Loucy (cell line): Measurements from ENCODE around the gene RNLS.

Source experiments
- H2AFZ ChIP-seq: fragments of 200-600 bp; sonication (generic); 2 replicates; pipeline ENCODE4 v1.6.0; 2016; ENCODE audit warnings: antibody characterized with exemption, mild to moderate bottlenecking, low read length, moderate library complexity
- H3F3A ChIP-seq: fragments of 200-600 bp; 2 replicates; pipeline ENCODE4 v1.6.0; 2016; ENCODE audit warnings: antibody characterized with exemption, low read depth, mild to moderate bottlenecking
- H3K27me3 ChIP-seq: fragments of 200-600 bp; sonication (generic); 2 replicates; pipeline ENCODE4 v1.6.1; 2014; ENCODE audit warnings: low read length, mild to moderate bottlenecking; ENCODE audit not compliant: insufficient read depth, poor library complexity, severe bottlenecking
- H3K36me3 ChIP-seq: fragments of 200-600 bp; sonication (generic); 2 replicates; pipeline ENCODE4 v1.6.1; 2016; ENCODE audit warnings: low read length; ENCODE audit not compliant: insufficient read depth
- H3K4me1 ChIP-seq: fragments of 200-600 bp; sonication (generic); 2 replicates; pipeline ENCODE4 v1.5.1; 2014; ENCODE audit warnings: low read length, mild to moderate bottlenecking; ENCODE audit not compliant: insufficient read depth, poor library complexity, severe bottlenecking
- H3K4me2 ChIP-seq: fragments of 200-600 bp; sonication (generic); 2 replicates; pipeline ENCODE4 v1.6.0; 2014; ENCODE audit warnings: antibody characterized with exemption, low read length, low read depth, mild to moderate bottlenecking; ENCODE audit not compliant: poor library complexity, severe bottlenecking
- H3K4me3 ChIP-seq: fragments of 200-600 bp; sonication (generic); 2 replicates; pipeline ENCODE4 v1.5.1; 2014; ENCODE audit warnings: low read length, mild to moderate bottlenecking, mixed read lengths; ENCODE audit not compliant: poor library complexity, severe bottlenecking
- H3K79me2 ChIP-seq: fragments of 200-600 bp; sonication (generic); 2 replicates; pipeline ENCODE4 v1.6.1; 2014; ENCODE audit warnings: low read length; ENCODE audit not compliant: insufficient read depth
- H3K9ac ChIP-seq: fragments of 200-600 bp; sonication (generic); 2 replicates; pipeline ENCODE4 v1.6.0; 2014; ENCODE audit warnings: mild to moderate bottlenecking, low read depth, low read length, moderate library complexity; ENCODE audit not compliant: poor library complexity, severe bottlenecking
- H3K9me2 ChIP-seq: fragments of 200-600 bp; sonication (generic); replicated peaks from 2 replicates; pipeline ENCODE4 v1.6.1; 2016; ENCODE audit warnings: low read depth, low read length, mixed read lengths
- H3K9me3 ChIP-seq: fragments of 200-600 bp; sonication (generic); 2 replicates; pipeline ENCODE4 v1.6.1; 2014; ENCODE audit warnings: mild to moderate bottlenecking, antibody characterized with exemption, low read length, low read depth; ENCODE audit not compliant: insufficient read depth
- H4K20me1 ChIP-seq: fragments of 200-600 bp; sonication (generic); 2 replicates; pipeline ENCODE4 v1.6.0; 2014; ENCODE audit warnings: antibody characterized with exemption, low read length, mild to moderate bottlenecking; ENCODE audit not compliant: insufficient read depth, poor library complexity, severe bottlenecking
- CTCF ChIP-seq: fragments of 200-600 bp; sonication (generic); conservative IDR thresholded peaks from 2 replicates; pipeline ENCODE4 v1.5.1; 2014; ENCODE audit warnings: mild to moderate bottlenecking, antibody characterized with exemption, low read length
- EZH2phosphoT487 ChIP-seq: fragments of 200-600 bp; IDR thresholded peaks from 2 replicates; pipeline ENCODE4 v1.6.1; 2018; ENCODE audit warnings: antibody characterized with exemption, mild to moderate bottlenecking, moderate library complexity, borderline replicate concordance

The RNLS gene

GRCh38 chr10:88330174-88330573 is 252.9 kb downstream of the RNLS start:
- TF ChIP-seq CTCF (no peak), EZH2phosphoT487 (no peak)

DNA sequence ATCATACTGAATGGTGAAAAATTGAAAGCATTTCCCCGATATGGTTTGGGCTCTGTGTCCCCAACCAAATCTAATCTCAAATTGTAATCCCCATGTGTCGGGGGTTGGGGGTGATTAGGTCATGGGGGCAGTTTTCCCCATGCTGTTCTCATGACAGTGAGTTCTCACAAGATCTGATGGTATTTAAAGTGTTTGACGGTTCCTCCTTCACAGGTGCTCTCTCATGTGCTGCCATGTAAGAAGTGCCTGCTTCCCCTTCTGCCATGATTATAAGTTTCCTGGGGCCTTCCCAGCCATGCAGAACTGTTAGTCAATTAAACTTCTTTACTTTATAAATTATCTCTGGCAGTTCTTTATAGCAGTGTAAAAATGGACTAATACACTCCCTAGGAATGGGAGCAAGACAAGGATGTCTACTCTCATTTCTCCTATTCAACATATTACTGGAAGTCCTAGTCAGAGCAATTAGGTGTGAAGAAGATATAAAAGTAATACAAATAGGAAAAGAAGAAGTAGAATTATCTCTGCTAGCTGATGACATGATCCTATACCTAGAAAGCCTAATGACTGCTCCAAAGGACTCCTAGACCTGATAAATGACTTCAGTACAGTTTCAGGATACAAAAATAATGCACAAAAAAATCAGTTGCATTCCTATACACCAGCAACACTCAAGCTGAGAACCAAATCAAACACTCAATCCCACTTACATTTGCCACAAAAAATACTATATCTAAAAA is 260.6 kb downstream of the RNLS start:
- TF ChIP-seq CTCF = no peak
- no peak for TF ChIP-seq EZH2phosphoT487
- no peaks in the 10 kb centered on the region for H3K27me3 ChIP-seq
- no peaks in the 10 kb centered on the region for H3F3A ChIP-seq
- peaks cover 58% of the 10 kb centered on the region for H3K9me3 ChIP-seq
- H3K79me2 ChIP-seq = no peaks in the 10 kb centered on the region
- H3K4me1 ChIP-seq = peaks cover 15% of the 10 kb centered on the region
- H2AFZ ChIP-seq = no peak overlapping the region
- no peaks in the 10 kb centered on the region for H4K20me1 ChIP-seq
- no peak overlapping the region for H3K9ac ChIP-seq
- no peak overlapping the region for H3K4me3 ChIP-seq
- no peak overlapping the region for H3K4me2 ChIP-seq
- peaks cover 4% of the 10 kb centered on the region for H3K36me3 ChIP-seq
- H3K9me2 ChIP-seq = no peaks in the 10 kb centered on the region

More at GRCh38 chr10:88330174-88330573, 252.9 kb downstream of the RNLS start:
- Histone ChIP-seq H3K9ac (no peak overlapping the region), H3K9me2 (no peaks in the 10 kb centered on the region), H3K4me3 (no peak overlapping the region), H3K4me2 (no peak overlapping the region), H3K27me3 (no peaks in the 10 kb centered on the region), H3K79me2 (no peaks in the 10 kb centered on the region), H3K36me3 (no peaks in the 10 kb centered on the region), H3F3A (no peaks in the 10 kb centered on the region), H3K9me3 (peaks cover 4% of the 10 kb centered on the region; the same call in 1 of the 2 replicates), H3K4me1 (peaks cover 52% of the 10 kb centered on the region), H2AFZ (no peak overlapping the region), H4K20me1 (no peaks in the 10 kb centered on the region)

GRCh38 chr10:88319960-88320517 is 263.1 kb downstream of the RNLS start:
- Histone ChIP-seq H3K9ac (no peak overlapping the region), H3K4me2 (no peak overlapping the region), H3F3A (no peaks in the 10 kb centered on the region), H3K79me2 (no peaks in the 10 kb centered on the region), H3K9me3 (peaks cover 58% of the 10 kb centered on the region), H3K9me2 (no peaks in the 10 kb centered on the region), H3K4me3 (no peak overlapping the region), H4K20me1 (no peaks in the 10 kb centered on the region), H3K4me1 (peaks cover 24% of the 10 kb centered on the region), H3K27me3 (no peaks in the 10 kb centered on the region), H2AFZ (no peak overlapping the region), H3K36me3 (peaks cover 4% of the 10 kb centered on the region)
- TF ChIP-seq EZH2phosphoT487 (no peak), CTCF (no peak)
